Gastroesophageal sphincter (tissue), 4 donors: Measurements from ENCODE around the gene P3H2. TPM values are rescaled to one million over a fixed set of nuclear protein-coding genes. Genes with fewer than 3 reads are reported as not detected.

ENCODE experiments used
- ATAC-seq: fragments of 150-250 bp; one replicate; pipeline ENCODE4 v1.9.1; 2016; ENCODE audit warnings: mild to moderate bottlenecking, moderate library complexity
- H3K27ac ChIP-seq, 4 donors: fragments of 200-600 bp; sonication (generic) in 3 of 4; 1 replicate in 3 of 4; 2 replicates in 1 of 4; pipeline ENCODE4 v1.5.1; 2016 to 2019
- H3K27me3 ChIP-seq: fragments of 200-600 bp; sonication (generic); one replicate; pipeline ENCODE4 v1.5.1; 2019
- H3K36me3 ChIP-seq, 2 donors: fragments of 200-600 bp; sonication (generic); one replicate each; pipeline ENCODE4 v1.5.1; 2019; ENCODE audit warnings: control low read depth in 1 of 2
- H3K4me1 ChIP-seq, 3 donors: fragments of 200-600 bp; sonication (generic); 1 replicate in 2 of 3; 2 replicates in 1 of 3; pipeline ENCODE4 v1.5.1; 2016 to 2019; ENCODE audit warnings: control low read depth in 2 of 3
- H3K4me3 ChIP-seq, 2 donors: fragments of 200-600 bp; sonication (generic); one replicate each; pipeline ENCODE4 v1.5.1; 2019; ENCODE audit warnings: mild to moderate bottlenecking in 1 of 2, moderate library complexity in 1 of 2
- H3K9me3 ChIP-seq, 3 donors: fragments of 200-600 bp; sonication (generic); one replicate each; pipeline ENCODE4 v1.5.1; 2017 to 2019; ENCODE audit warnings: control low read depth in 2 of 3
- EP300 ChIP-seq: sonication (generic); formaldehyde crosslinking; IDR thresholded peaks from one replicate; pipeline ENCODE4 v1.6.1; 2017; ENCODE audit warnings: antibody characterized with exemption, mild to moderate bottlenecking
- POLR2A ChIP-seq, 2 donors: fragments of 450-650 bp; IDR thresholded peaks; one replicate each; pipeline ENCODE4 v1.6.1; 2017; ENCODE audit warnings: antibody characterized with exemption in 2 of 2, mild to moderate bottlenecking in 2 of 2, moderate library complexity in 1 of 2
- POLR2AphosphoS5 ChIP-seq: sonication (generic); formaldehyde crosslinking; IDR thresholded peaks from one replicate; pipeline ENCODE4 v1.6.1; 2017; ENCODE audit warnings: antibody characterized with exemption
- WGBS, 2 donors: methylation state at CpG; one replicate each; pipeline ENCODE4 v1.1.5; 2018; ENCODE audit warnings: low coverage in 1 of 2; 5-methylcytosine and 5-hydroxymethylcytosine counted together
- total RNA-seq, 4 donors: library from RNA; depleted of rRNA; stranded (reverse); fragments of >200 nt; gene quantifications; one replicate each; pipeline ENCODE4 v1.1.0, GENCODE V29; 2016
- TF ChIP-seq, protein P1 (sequence below), 4 experiments: fragments of 200-600 bp in 2 of 4; fragments of 450-650 bp in 2 of 4; sonication (generic) in 1 of 4; IDR thresholded peaks; one replicate each; pipeline ENCODE4 v1.5.1; 2017 to 2019; ENCODE audit warnings: antibody characterized with exemption in 4 of 4, mild to moderate bottlenecking in 2 of 4, moderate library complexity in 2 of 4

P3H2 gene
- total RNA-seq, 4 donors from 2014 or later: 10.6 to 55.9 (median 36.2) TPM

DNA sequence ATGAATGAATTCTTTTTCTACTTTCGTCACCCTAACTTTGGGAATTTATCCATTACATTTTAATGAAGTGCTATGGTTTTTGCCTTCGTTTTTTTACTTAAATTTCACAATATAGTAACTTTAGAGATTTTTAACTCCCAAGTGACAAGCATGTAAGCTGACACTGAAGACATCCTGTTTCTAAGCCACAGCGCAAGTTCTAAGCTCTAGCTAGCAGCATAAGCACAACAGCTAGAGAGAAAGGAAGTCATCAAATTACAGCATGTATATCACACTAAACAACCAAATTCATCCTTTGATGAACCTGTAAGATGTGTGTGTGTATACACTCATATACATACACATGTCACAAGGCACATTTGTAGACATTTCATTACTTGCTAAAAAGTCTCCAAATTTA lies 119.3 kb downstream of the P3H2 start:
- 68 to 95% methylated on average over 3 of the region's 3 CpGs for WGBS, 2 donors
- H3K4me1 ChIP-seq: peaks cover 0 to 18% (median 3%) of the 10 kb centered on the region in 3 donors
- TF ChIP-seq, protein P1, sequence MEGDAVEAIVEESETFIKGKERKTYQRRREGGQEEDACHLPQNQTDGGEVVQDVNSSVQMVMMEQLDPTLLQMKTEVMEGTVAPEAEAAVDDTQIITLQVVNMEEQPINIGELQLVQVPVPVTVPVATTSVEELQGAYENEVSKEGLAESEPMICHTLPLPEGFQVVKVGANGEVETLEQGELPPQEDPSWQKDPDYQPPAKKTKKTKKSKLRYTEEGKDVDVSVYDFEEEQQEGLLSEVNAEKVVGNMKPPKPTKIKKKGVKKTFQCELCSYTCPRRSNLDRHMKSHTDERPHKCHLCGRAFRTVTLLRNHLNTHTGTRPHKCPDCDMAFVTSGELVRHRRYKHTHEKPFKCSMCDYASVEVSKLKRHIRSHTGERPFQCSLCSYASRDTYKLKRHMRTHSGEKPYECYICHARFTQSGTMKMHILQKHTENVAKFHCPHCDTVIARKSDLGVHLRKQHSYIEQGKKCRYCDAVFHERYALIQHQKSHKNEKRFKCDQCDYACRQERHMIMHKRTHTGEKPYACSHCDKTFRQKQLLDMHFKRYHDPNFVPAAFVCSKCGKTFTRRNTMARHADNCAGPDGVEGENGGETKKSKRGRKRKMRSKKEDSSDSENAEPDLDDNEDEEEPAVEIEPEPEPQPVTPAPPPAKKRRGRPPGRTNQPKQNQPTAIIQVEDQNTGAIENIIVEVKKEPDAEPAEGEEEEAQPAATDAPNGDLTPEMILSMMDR (IDR thresholded peaks at IDR 0.05): no peak
- no peak for TF ChIP-seq POLR2AphosphoS5
- no peak for TF ChIP-seq POLR2A (IDR thresholded peaks at IDR 0.05)
- no peak for TF ChIP-seq EP300

DNA sequence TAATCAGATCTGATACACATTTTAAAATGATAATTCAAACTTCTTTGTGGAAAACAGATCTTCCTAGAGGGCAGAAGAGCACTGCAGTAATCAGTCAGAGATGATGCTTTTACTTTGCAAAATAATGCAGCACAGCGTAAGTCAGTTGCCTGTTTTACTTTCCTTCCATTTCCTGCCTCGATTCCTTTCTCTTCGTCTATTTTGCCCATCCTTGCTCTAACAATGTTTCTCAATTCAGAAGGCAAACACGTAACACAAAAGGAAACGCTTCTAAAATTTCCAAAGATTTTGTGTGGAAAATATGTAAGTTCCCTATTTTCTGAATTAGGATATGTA lies 119.9 kb downstream of the P3H2 start:
- WGBS, 2 donors: 57 to 86% methylated on average over 4 to 5 of the region's 5 CpGs
- ATAC-seq: no peak
- Histone ChIP-seq H3K36me3 (no peaks in the 10 kb centered on the region), H3K27me3 (no peaks in the 10 kb centered on the region), H3K4me1 (peaks cover 0 to 18% (median 3%) of the 10 kb centered on the region in 3 donors), H3K9me3 (no peaks in the 10 kb centered on the region), H3K4me3 (no peak overlapping the region), H3K27ac (no peak overlapping the region)
- TF ChIP-seq EP300 (no peak), POLR2A (IDR thresholded peaks at IDR 0.05) (no peak), POLR2AphosphoS5 (no peak)
- TF ChIP-seq, protein P1 (IDR thresholded peaks at IDR 0.05): no peak

More for the DNA sequence above, 119.3 kb downstream of the P3H2 start:
- H3K27me3 ChIP-seq: no peaks in the 10 kb centered on the region
- H3K9me3 ChIP-seq: no peaks in the 10 kb centered on the region
- no peaks in the 10 kb centered on the region for H3K36me3 ChIP-seq
- H3K4me3 ChIP-seq: no peak overlapping the region
- ATAC-seq: no peak
- no peak overlapping the region for H3K27ac ChIP-seq

DNA sequence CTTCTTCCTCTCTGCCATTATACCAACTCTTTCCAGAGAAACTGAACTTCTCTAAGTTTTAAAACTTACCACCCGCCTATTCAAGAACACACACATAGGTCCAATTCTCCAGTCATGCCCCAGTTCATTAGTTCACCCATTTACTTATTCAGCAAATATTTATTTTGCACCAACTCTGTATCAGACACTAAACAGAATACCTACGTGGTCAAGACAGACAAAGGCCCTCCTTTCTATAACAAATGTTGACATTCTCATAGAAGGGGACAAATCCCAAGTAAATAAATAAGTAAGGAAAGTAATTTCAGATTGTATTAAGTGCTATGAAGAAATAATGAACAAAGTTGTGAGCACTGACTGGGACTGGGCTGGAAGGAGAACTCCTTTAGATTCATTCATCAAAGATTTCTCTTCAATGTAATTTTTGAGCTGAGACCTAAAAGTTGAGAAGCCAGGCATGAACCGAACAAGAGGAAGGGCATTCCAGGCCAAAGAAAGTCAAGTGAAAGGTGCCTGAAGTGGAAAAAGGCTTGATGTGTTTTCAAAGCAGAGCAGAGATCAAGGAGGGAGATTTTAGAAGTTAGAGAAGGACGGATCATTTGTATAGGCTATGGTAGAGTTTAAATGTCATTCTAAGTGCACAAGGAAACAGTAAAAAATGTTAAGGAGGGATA lies 120.4 kb downstream of the P3H2 start:
- H3K4me3 ChIP-seq: no peak overlapping the region
- H3K9me3 ChIP-seq: no peaks in the 10 kb centered on the region
- no peak for TF ChIP-seq POLR2A (IDR thresholded peaks at IDR 0.05)
- 77 to 81% methylated on average over 4 of the region's 4 CpGs for WGBS, 2 donors
- H3K4me1 ChIP-seq: peaks cover 0 to 18% (median 3%) of the 10 kb centered on the region in 3 donors
- no peak for ATAC-seq
- no peak overlapping the region for H3K27ac ChIP-seq
- no peaks in the 10 kb centered on the region for H3K27me3 ChIP-seq
- no peaks in the 10 kb centered on the region for H3K36me3 ChIP-seq

DNA sequence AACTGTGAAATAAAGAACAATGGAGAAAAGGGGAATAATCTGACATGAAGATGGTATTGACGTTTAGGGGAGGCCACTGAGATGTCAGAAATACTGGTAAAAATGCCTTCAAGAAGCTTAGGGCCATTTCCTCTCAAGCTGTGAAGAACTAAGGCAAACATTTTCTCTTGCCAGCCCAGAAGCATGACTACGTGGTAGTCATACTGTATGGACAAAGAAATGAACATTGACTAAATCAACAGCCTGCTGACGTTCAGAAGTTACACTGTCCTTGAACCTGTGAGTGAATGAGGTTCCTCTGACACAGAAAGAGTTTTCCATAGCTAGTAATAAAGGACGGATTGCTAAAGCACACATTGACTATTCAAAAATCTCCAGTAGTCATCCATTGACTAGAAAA lies 121.0 kb downstream of the P3H2 start:
- TF ChIP-seq POLR2A (IDR thresholded peaks at IDR 0.05): no peak
- TF ChIP-seq POLR2AphosphoS5: no peak
- no peak for TF ChIP-seq EP300
- TF ChIP-seq, protein P1 (IDR thresholded peaks at IDR 0.05): no peak
- 82 to 85% methylated on average over 3 to 4 of the region's 4 CpGs for WGBS, 2 donors

DNA sequence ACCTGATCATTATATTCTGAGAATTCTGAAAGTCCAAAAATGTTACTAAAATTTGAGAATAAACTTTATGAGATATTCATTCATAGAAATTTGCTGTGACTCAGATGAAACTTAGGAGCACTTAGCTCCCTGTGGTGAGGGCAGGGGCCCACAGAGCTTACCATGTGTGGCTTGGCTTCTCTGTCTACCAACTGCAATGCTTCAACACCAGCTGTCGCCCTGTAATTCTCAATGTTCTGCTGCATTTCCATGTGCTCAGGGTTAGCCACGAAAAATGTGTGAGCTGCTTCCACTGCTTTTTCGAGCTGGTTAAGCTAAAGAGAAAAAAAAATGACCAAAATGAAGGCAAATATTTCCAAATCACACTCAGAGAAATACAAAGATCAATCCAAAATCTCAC lies 125.6 kb downstream of the P3H2 start:
- H3K4me3 ChIP-seq: no peak overlapping the region
- ATAC-seq: no peak
- WGBS, 2 donors: 68 to 90% methylated on average over 3 of the region's 3 CpGs

More for the DNA sequence above, 121.0 kb downstream of the P3H2 start:
- Histone ChIP-seq H3K27ac (no peak overlapping the region), H3K4me1 (peaks cover 0 to 18% (median 3%) of the 10 kb centered on the region in 3 donors), H3K27me3 (no peaks in the 10 kb centered on the region), H3K4me3 (no peak overlapping the region), H3K9me3 (no peaks in the 10 kb centered on the region), H3K36me3 (no peaks in the 10 kb centered on the region)
- no peak for ATAC-seq

More for the DNA sequence above, 125.6 kb downstream of the P3H2 start:
- TF ChIP-seq, protein P1 (IDR thresholded peaks at IDR 0.05): no peak
- no peak for TF ChIP-seq EP300
- TF ChIP-seq POLR2AphosphoS5: no peak
- no peak for TF ChIP-seq POLR2A (IDR thresholded peaks at IDR 0.05)
- H3K36me3 ChIP-seq: no peaks in the 10 kb centered on the region
- no peaks in the 10 kb centered on the region for H3K4me1 ChIP-seq
- no peaks in the 10 kb centered on the region for H3K9me3 ChIP-seq
- H3K27ac ChIP-seq: no peak overlapping the region
- H3K27me3 ChIP-seq: no peaks in the 10 kb centered on the region
